Activated naive CD8-positive, alpha-beta T cell treated with anti-CD3 and anti-CD28 coated beads, Interleukin-2, amount 50 U/mL, for 24 hours (primary cell): ENCODE results near the gene ABHD8.

Source experiments
- ATAC-seq: fragments of 150-1000 bp; cut with Tn5 transposase; one replicate; pipeline ENCODE4 v1.10.0; 2021
- DNase-seq: peaks from one replicate; pipeline ENCODE4 v3.0.0; 2021
- H3K27ac Mint-ChIP-seq: one replicate; pipeline ENCODE4 v1.8.0; 2021; ENCODE audit warnings: mild to moderate bottlenecking, mixed read lengths
- H3K27me3 Mint-ChIP-seq: one replicate; pipeline ENCODE4 v1.8.0; 2021; ENCODE audit warnings: mixed read lengths
- H3K36me3 Mint-ChIP-seq: one replicate; pipeline ENCODE4 v1.8.0; 2021; ENCODE audit warnings: low read depth, mixed read lengths
- H3K4me1 Mint-ChIP-seq: one replicate; pipeline ENCODE4 v1.8.0; 2021; ENCODE audit warnings: mixed read lengths
- H3K4me3 Mint-ChIP-seq: one replicate; pipeline ENCODE4 v1.8.0; 2021; ENCODE audit warnings: mild to moderate bottlenecking, moderate library complexity, mixed read lengths
- H3K9me3 Mint-ChIP-seq: one replicate; pipeline ENCODE4 v1.8.0; 2021; ENCODE audit warnings: mixed read lengths

ABHD8 gene

GRCh38 chr19:17259118-17259780 lies 44.0 kb downstream of the ABHD8 start:
- peaks cover 5% of the 10 kb centered on the region for H3K4me1 Mint-ChIP-seq
- no peak overlapping the region for H3K4me3 Mint-ChIP-seq
- no peak overlapping the region for H3K27ac Mint-ChIP-seq
- H3K27me3 Mint-ChIP-seq, result peaks cover 3% of the 10 kb centered on the region
- no peaks in the 10 kb centered on the region for H3K9me3 Mint-ChIP-seq
- ATAC-seq (no peak), DNase-seq (no peak)
- H3K36me3 Mint-ChIP-seq, result no peaks in the 10 kb centered on the region

- Mint-ChIP-seq H3K4me3 (no peak overlapping the region), H3K27ac (no peak overlapping the region), H3K4me1 (peaks cover 5% of the 10 kb centered on the region), H3K9me3 (no peaks in the 10 kb centered on the region), H3K27me3 (peaks cover 3% of the 10 kb centered on the region), H3K36me3 (no peaks in the 10 kb centered on the region)
- no peak for ATAC-seq
- no peak for DNase-seq
Observed at GRCh38 chr19:17256130-17256529, 47.1 kb downstream of the ABHD8 start.

GRCh38 chr19:17255150-17255621 lies 48.0 kb downstream of the ABHD8 start:
- ATAC-seq (no peak), DNase-seq (no peak)
- Mint-ChIP-seq H3K9me3 (no peaks in the 10 kb centered on the region), H3K27me3 (no peaks in the 10 kb centered on the region), H3K27ac (no peak overlapping the region), H3K4me3 (no peak overlapping the region), H3K4me1 (no peaks in the 10 kb centered on the region), H3K36me3 (no peaks in the 10 kb centered on the region)

- no peaks in the 10 kb centered on the region for H3K36me3 Mint-ChIP-seq
- no peaks in the 10 kb centered on the region for H3K27me3 Mint-ChIP-seq
- DNase-seq (no peak), ATAC-seq (no peak)
- H3K9me3 Mint-ChIP-seq, result no peaks in the 10 kb centered on the region
- H3K4me1 Mint-ChIP-seq, result no peaks in the 10 kb centered on the region
- no peak overlapping the region for H3K4me3 Mint-ChIP-seq
- H3K27ac Mint-ChIP-seq, result no peak overlapping the region
Observed at GRCh38 chr19:17254636-17255035, 48.6 kb downstream of the ABHD8 start.

- peaks cover 8% of the 10 kb centered on the region for H3K4me1 Mint-ChIP-seq
- H3K36me3 Mint-ChIP-seq, result no peaks in the 10 kb centered on the region
- ATAC-seq (no peak), DNase-seq (no peak)
- no peak overlapping the region for H3K27ac Mint-ChIP-seq
- no peaks in the 10 kb centered on the region for H3K9me3 Mint-ChIP-seq
- peaks cover 4% of the 10 kb centered on the region for H3K27me3 Mint-ChIP-seq
- H3K4me3 Mint-ChIP-seq, result no peak overlapping the region
Observed at GRCh38 chr19:17249887-17250548, 53.2 kb downstream of the ABHD8 start.

- H3K27ac Mint-ChIP-seq, result no peak overlapping the region
- no peaks in the 10 kb centered on the region for H3K9me3 Mint-ChIP-seq
- no peaks in the 10 kb centered on the region for H3K36me3 Mint-ChIP-seq
- H3K4me3 Mint-ChIP-seq, result no peak overlapping the region
- DNase-seq, result no peak
- H3K4me1 Mint-ChIP-seq, result peaks cover 12% of the 10 kb centered on the region
- peaks cover 4% of the 10 kb centered on the region for H3K27me3 Mint-ChIP-seq
- no peak for ATAC-seq
Observed at GRCh38 chr19:17248011-17248776, 55.0 kb downstream of the ABHD8 start.

GRCh38 chr19:17246681-17247425 lies 56.4 kb downstream of the ABHD8 start:
- no peaks in the 10 kb centered on the region for H3K9me3 Mint-ChIP-seq
- H3K27ac Mint-ChIP-seq, result no peak overlapping the region
- H3K36me3 Mint-ChIP-seq, result no peaks in the 10 kb centered on the region
- peaks cover 12% of the 10 kb centered on the region for H3K4me1 Mint-ChIP-seq
- H3K27me3 Mint-ChIP-seq, result peaks cover 4% of the 10 kb centered on the region
- no peak for ATAC-seq
- peak overlapping the region; percentile 73 for H3K4me3 Mint-ChIP-seq
- DNase-seq, result no peak

GRCh38 chr19:17245535-17245984 lies 57.7 kb downstream of the ABHD8 start, which contains the start of gene NR2F6:
NR2F6 (minus strand) TSS chr19:17245919; CDS start chr19:17245220, 699 bp downstream.
- H3K4me1 Mint-ChIP-seq, result peaks cover 12% of the 10 kb centered on the region
- peak within 1 kb of the TSS; percentile 73 for H3K4me3 Mint-ChIP-seq
- H3K9me3 Mint-ChIP-seq, result no peaks in the 10 kb centered on the region
- H3K36me3 Mint-ChIP-seq, result no peaks in the 10 kb centered on the region
- DNase-seq, result no peak
- ATAC-seq, result no peak
- H3K27me3 Mint-ChIP-seq, result peaks cover 4% of the 10 kb centered on the region
- no peak within 1 kb of the TSS for H3K27ac Mint-ChIP-seq

- Mint-ChIP-seq H3K36me3 (no peaks in the 10 kb centered on the region), H3K27me3 (peaks cover 4% of the 10 kb centered on the region), H3K9me3 (no peaks in the 10 kb centered on the region), H3K27ac (no peak overlapping the region), H3K4me1 (peaks cover 12% of the 10 kb centered on the region), H3K4me3 (peak overlapping the region; percentile 42)
- ATAC-seq (no peak), DNase-seq (no peak)
Observed at GRCh38 chr19:17244618-17245534, 58.3 kb downstream of the ABHD8 start.

GRCh38 chr19:17243830-17244617 lies 59.2 kb downstream of the ABHD8 start:
- peak overlapping the region; percentile 42 for H3K4me3 Mint-ChIP-seq
- no peak for ATAC-seq
- H3K9me3 Mint-ChIP-seq, result no peaks in the 10 kb centered on the region
- peaks cover 12% of the 10 kb centered on the region for H3K4me1 Mint-ChIP-seq
- no peaks in the 10 kb centered on the region for H3K36me3 Mint-ChIP-seq
- no peak for DNase-seq
- peaks cover 4% of the 10 kb centered on the region for H3K27me3 Mint-ChIP-seq
- no peak overlapping the region for H3K27ac Mint-ChIP-seq

- Mint-ChIP-seq H3K27ac (no peak overlapping the region), H3K4me1 (peaks cover 12% of the 10 kb centered on the region), H3K36me3 (no peaks in the 10 kb centered on the region), H3K4me3 (no peak overlapping the region), H3K9me3 (no peaks in the 10 kb centered on the region), H3K27me3 (peaks cover 4% of the 10 kb centered on the region)
- ATAC-seq (no peak), DNase-seq (no peak)
Observed at GRCh38 chr19:17243211-17243829, 59.9 kb downstream of the ABHD8 start.

- peaks cover 12% of the 10 kb centered on the region for H3K4me1 Mint-ChIP-seq
- ATAC-seq (no peak), DNase-seq (no peak)
- H3K4me3 Mint-ChIP-seq, result no peak overlapping the region
- no peaks in the 10 kb centered on the region for H3K36me3 Mint-ChIP-seq
- no peak overlapping the region for H3K27ac Mint-ChIP-seq
- H3K9me3 Mint-ChIP-seq, result no peaks in the 10 kb centered on the region
- H3K27me3 Mint-ChIP-seq, result peaks cover 4% of the 10 kb centered on the region
Observed at GRCh38 chr19:17242431-17243208, 60.6 kb downstream of the ABHD8 start.
